OCI-LY7 (cell line): ENCODE results near the gene SHH. TPM values are rescaled to one million over a fixed set of nuclear protein-coding genes. Genes with fewer than 3 reads are reported as not detected.

Experiments used
- BruUV-seq: library from RNA; stranded (reverse); fragments of 400-500 nt; replicated peaks from 2 replicates; lab custom pipeline; 2021; lab: Mats Ljungman, UMichigan
- CTCF ChIA-PET: fragments of 300-600 bp; sonication (Branson Sonifier 250); formaldehyde crosslinking; loops from one replicate; lab custom pipeline; 2022; ENCODE audit warnings: antibody characterized with exemption; ENCODE audit not compliant: unreplicated experiment; lab: Charles Lee
- POLR2A ChIA-PET: fragments of 300-600 bp; sonication (Branson Sonifier 250); formaldehyde crosslinking; loops from one replicate; lab custom pipeline; 2022; ENCODE audit warnings: antibody characterized with exemption; lab: Charles Lee
- DNase-seq: peaks from one replicate; pipeline ENCODE4 v3.0.0-alpha.2; 2015; ENCODE audit warnings: low spot score
- H2AFZ ChIP-seq: fragments of 200-600 bp; sonication (generic), shearing (Covaris generic); 2 replicates; pipeline ENCODE4 v1.6.1; 2014; ENCODE audit warnings: mild to moderate bottlenecking, antibody characterized with exemption, low read length, moderate library complexity
- H3K27ac ChIP-seq: fragments of 200-600 bp; sonication (generic); 2 replicates; pipeline ENCODE4 v1.5.1; 2014; ENCODE audit warnings: mixed run types, low read depth, mild to moderate bottlenecking, moderate library complexity, low read length, inconsistent platforms; ENCODE audit not compliant: poor library complexity, severe bottlenecking
- H3K36me3 ChIP-seq: fragments of 200-600 bp; sonication (generic); 2 replicates; pipeline ENCODE4 v1.6.1; 2014; ENCODE audit warnings: mild to moderate bottlenecking, antibody characterized with exemption, low read length, moderate library complexity, mixed read lengths; ENCODE audit not compliant: insufficient read depth
- H3K4me1 ChIP-seq: fragments of 200-600 bp; sonication (generic); 2 replicates; pipeline ENCODE4 v1.5.1; 2014; ENCODE audit warnings: mild to moderate bottlenecking, low read length; ENCODE audit not compliant: insufficient read depth, poor library complexity, severe bottlenecking
- H3K4me2 ChIP-seq: fragments of 200-600 bp; sonication (generic); 2 replicates; pipeline ENCODE4 v1.6.1; 2014; ENCODE audit warnings: mild to moderate bottlenecking, low read length
- H3K4me3 ChIP-seq: fragments of 200-600 bp; sonication (generic); 2 replicates; pipeline ENCODE4 v1.5.1; 2014; ENCODE audit warnings: mild to moderate bottlenecking, low read depth, low read length; ENCODE audit not compliant: poor library complexity, severe bottlenecking
- H3K79me2 ChIP-seq: fragments of 200-600 bp; sonication (generic); 2 replicates; pipeline ENCODE4 v1.6.1; 2016; ENCODE audit warnings: low read depth, mild to moderate bottlenecking, low read length, moderate library complexity, mixed read lengths; ENCODE audit not compliant: insufficient read depth
- H3K9me2 ChIP-seq: fragments of 200-600 bp; sonication (generic); 2 replicates; pipeline ENCODE4 v1.6.1; 2016; ENCODE audit warnings: mild to moderate bottlenecking, low read length, mixed read lengths; ENCODE audit not compliant: insufficient read depth
- H3K9me3 ChIP-seq: fragments of 200-600 bp; sonication (generic); 2 replicates; pipeline ENCODE4 v1.6.1; 2014; ENCODE audit warnings: mild to moderate bottlenecking, mixed run types, low read length, mixed read lengths
- H4K20me1 ChIP-seq: fragments of 200-600 bp; sonication (generic); 2 replicates; pipeline ENCODE4 v1.6.1; 2014; ENCODE audit warnings: mild to moderate bottlenecking, antibody characterized with exemption, low read length, moderate library complexity, mixed read lengths; ENCODE audit not compliant: insufficient read depth
- EZH2phosphoT487 ChIP-seq: fragments of 200-600 bp; sonication (generic); IDR thresholded peaks from 2 replicates; pipeline ENCODE4 v1.6.1; 2018; ENCODE audit warnings: low read depth, borderline replicate concordance, mild to moderate bottlenecking, mixed run types, antibody characterized with exemption, low read length, moderate library complexity, mixed read lengths
- intact Hi-C: fragments of 100-400 bp; cut with micrococcal nuclease; formaldehyde crosslinking; loops from one replicate; pipeline ENCODE4 v1.10.0; 2022; ENCODE audit not compliant: unreplicated experiment
- total RNA-seq, 2 experiments: library from RNA; depleted of rRNA in 1 of 2; stranded (reverse); fragments of >200 nt in 1 of 2; shearing (Covaris generic) in 1 of 2; gene quantifications; 2 replicates each; pipeline ENCODE4 v1.2.3, GENCODE V29; 2014 to 2022
- TF ChIP-seq, protein P1 (sequence below): fragments of 200-600 bp; sonication (generic); conservative IDR thresholded peaks from 2 replicates; pipeline ENCODE4 v1.5.1; 2014; ENCODE audit warnings: mild to moderate bottlenecking, antibody characterized with exemption, low read length, moderate library complexity, mixed read lengths

Gene SHH
- total RNA-seq, 2 experiments from 2014 or later: not detected

DNA sequence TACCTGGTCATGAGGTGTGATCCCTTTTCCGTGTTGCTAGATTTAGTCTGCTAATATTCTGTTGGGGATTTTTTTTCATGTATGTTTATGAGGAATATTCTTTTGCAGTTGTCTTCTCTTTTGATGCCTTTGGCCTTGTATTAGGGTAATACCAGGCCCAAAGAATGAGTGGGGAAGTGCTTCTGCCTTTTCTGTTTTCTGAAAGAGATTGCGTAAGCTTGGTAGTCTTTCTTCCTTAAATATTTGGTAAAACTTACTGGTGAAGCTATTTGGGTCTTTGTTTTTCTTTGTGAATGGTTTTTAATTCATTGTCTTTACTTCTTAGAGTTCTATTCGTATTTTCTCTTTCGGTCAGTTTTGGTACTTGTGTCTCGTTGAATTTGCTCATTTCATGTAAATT is 51.1 kb downstream of the SHH start:
- Histone ChIP-seq H2AFZ (no peak overlapping the region), H3K4me2 (no peak overlapping the region), H4K20me1 (peaks cover 23% of the 10 kb centered on the region; the same call in 1 of the 2 replicates), H3K9me3 (peaks cover 9% of the 10 kb centered on the region), H3K27ac (no peak overlapping the region), H3K36me3 (peaks cover 83% of the 10 kb centered on the region), H3K4me1 (peaks cover 5% of the 10 kb centered on the region), H3K79me2 (peaks cover 47% of the 10 kb centered on the region), H3K4me3 (no peak overlapping the region), H3K9me2 (no peaks in the 10 kb centered on the region)
- no TSS peak for BruUV-seq
- POLR2A ChIA-PET: interaction anchor here (1.2 kb wide), 1 partner anchor 8 kb away, joined by 4 read pairs; no protein-coding TSS in a partner anchor
- CTCF ChIA-PET: no interaction called here
- TF ChIP-seq, protein P1, sequence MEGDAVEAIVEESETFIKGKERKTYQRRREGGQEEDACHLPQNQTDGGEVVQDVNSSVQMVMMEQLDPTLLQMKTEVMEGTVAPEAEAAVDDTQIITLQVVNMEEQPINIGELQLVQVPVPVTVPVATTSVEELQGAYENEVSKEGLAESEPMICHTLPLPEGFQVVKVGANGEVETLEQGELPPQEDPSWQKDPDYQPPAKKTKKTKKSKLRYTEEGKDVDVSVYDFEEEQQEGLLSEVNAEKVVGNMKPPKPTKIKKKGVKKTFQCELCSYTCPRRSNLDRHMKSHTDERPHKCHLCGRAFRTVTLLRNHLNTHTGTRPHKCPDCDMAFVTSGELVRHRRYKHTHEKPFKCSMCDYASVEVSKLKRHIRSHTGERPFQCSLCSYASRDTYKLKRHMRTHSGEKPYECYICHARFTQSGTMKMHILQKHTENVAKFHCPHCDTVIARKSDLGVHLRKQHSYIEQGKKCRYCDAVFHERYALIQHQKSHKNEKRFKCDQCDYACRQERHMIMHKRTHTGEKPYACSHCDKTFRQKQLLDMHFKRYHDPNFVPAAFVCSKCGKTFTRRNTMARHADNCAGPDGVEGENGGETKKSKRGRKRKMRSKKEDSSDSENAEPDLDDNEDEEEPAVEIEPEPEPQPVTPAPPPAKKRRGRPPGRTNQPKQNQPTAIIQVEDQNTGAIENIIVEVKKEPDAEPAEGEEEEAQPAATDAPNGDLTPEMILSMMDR: no peak
- no peak for TF ChIP-seq EZH2phosphoT487
- intact Hi-C loops: no loop called here
- DNase-seq: no peak

DNA sequence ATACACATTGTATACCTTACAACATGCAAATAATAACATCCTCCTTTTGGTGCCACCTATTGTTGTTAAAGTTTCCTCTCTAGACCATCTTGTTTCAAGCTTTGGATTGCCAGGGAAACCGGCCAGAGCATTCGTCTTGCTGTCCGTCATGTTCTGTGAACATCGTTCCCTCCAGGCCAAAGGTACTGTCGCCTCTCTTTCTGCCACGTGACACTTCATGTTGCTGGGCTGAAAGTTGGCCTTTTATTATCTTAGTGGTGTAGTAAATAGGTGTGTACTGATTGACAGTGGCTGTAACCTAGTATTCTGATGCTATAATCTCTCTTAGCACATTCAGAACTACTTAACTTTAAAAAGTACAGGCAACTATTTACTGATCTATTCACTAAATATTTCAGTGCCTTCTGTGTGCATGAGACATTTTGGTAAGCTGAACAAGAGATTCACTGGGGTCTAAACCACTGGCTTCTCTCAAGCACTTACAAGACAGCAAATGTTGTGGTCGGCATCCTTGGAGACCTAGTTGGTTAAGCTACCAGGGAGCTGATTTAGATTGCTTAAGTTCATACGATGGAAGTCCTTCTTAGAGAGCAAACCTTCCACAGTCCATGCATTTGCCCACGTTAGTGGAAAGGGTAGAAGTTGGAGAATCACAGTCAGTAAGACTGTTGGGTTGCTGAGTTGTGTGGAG is 52.4 kb downstream of the SHH start:
- H4K20me1 ChIP-seq: peaks cover 34% of the 10 kb centered on the region
- H3K36me3 ChIP-seq: peaks cover 83% of the 10 kb centered on the region
- H3K4me3 ChIP-seq: no peak overlapping the region
- BruUV-seq: no TSS peak
- peaks cover 59% of the 10 kb centered on the region for H3K79me2 ChIP-seq
- no peak overlapping the region for H3K27ac ChIP-seq
- POLR2A ChIA-PET: interaction anchor here (0.6 kb wide), 1 partner anchor 1403 kb away, joined by 3 read pairs; no protein-coding TSS in a partner anchor
- intact Hi-C loops: no loop called here
- no peak for TF ChIP-seq EZH2phosphoT487
- TF ChIP-seq, protein P1: no peak
- H3K4me1 ChIP-seq: peaks cover 17% of the 10 kb centered on the region
- CTCF ChIA-PET: no interaction called here
- no peaks in the 10 kb centered on the region for H3K9me2 ChIP-seq
- H3K9me3 ChIP-seq: peaks cover 9% of the 10 kb centered on the region
- H2AFZ ChIP-seq: no peak overlapping the region
- no peak overlapping the region for H3K4me2 ChIP-seq
- no peak for DNase-seq

DNA sequence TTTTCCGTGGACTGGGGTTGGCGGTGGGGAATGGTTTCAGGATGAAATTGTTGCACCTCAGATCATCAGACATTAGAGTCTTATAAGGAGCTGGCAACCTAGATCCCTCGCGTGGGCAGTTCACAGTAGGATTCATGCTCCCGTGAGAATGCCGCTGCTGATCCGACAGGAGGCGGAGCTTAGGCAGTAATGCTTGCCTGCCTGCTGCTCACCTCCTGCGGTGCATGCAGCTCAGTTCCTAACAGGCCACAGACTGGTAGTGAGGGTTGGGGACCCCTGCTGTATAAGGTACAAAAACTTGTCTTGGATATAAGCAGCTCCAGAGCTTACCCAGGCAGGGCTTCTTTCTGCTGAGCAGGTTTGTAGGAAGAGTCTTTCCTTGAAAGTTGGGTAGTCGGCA is 53.9 kb downstream of the SHH start:
- peaks cover 9% of the 10 kb centered on the region for H3K9me3 ChIP-seq
- CTCF ChIA-PET: no interaction called here
- H3K79me2 ChIP-seq: peaks cover 72% of the 10 kb centered on the region
- peaks cover 49% of the 10 kb centered on the region for H4K20me1 ChIP-seq
- H3K4me1 ChIP-seq: peaks cover 27% of the 10 kb centered on the region
- no TSS peak for BruUV-seq
- H3K27ac ChIP-seq: no peak overlapping the region
- no peak overlapping the region for H3K4me2 ChIP-seq
- H3K4me3 ChIP-seq: no peak overlapping the region
- no peak for TF ChIP-seq EZH2phosphoT487
- TF ChIP-seq, protein P1: no peak
- POLR2A ChIA-PET: no interaction called here
- no peaks in the 10 kb centered on the region for H3K9me2 ChIP-seq
- intact Hi-C loops: no loop called here
- peaks cover 74% of the 10 kb centered on the region for H3K36me3 ChIP-seq
- no peak for DNase-seq
- H2AFZ ChIP-seq: no peak overlapping the region
